Endodermal cell (in vitro differentiated cells): Measurements from ENCODE around the gene IFT27. TPM values are rescaled to one million over a fixed set of nuclear protein-coding genes. Genes with fewer than 3 reads are reported as not detected.

ENCODE experiments used
- DNase-seq: peaks from one replicate; pipeline ENCODE4 v3.0.0-alpha.2; 2017
- H3K27ac ChIP-seq: 2 replicates; pipeline ENCODE4 v1.5.1; 2013; ENCODE audit warnings: mild to moderate bottlenecking, low read depth, low read length, moderate library complexity
- H3K27me3 ChIP-seq: 2 replicates; pipeline ENCODE4 v1.6.1; 2013; ENCODE audit warnings: mild to moderate bottlenecking, low read length, moderate library complexity; ENCODE audit not compliant: insufficient read depth, control insufficient read depth, poor library complexity, severe bottlenecking
- H3K36me3 ChIP-seq: 2 replicates; pipeline ENCODE4 v1.7.0; 2013; ENCODE audit warnings: mild to moderate bottlenecking, low read length, moderate library complexity; ENCODE audit not compliant: control insufficient read depth, insufficient read depth
- H3K4me1 ChIP-seq: one replicate; pipeline ENCODE4 v1.7.0; 2013; ENCODE audit warnings: low read length; ENCODE audit not compliant: control insufficient read depth, insufficient read depth
- H3K4me3 ChIP-seq: 2 replicates; pipeline ENCODE4 v1.5.1; 2013; ENCODE audit warnings: mild to moderate bottlenecking, low read length, moderate library complexity
- H3K9ac ChIP-seq: 2 replicates; pipeline ENCODE4 v1.6.1; 2013; ENCODE audit warnings: mild to moderate bottlenecking, low read length, moderate library complexity; ENCODE audit not compliant: poor library complexity, severe bottlenecking; ENCODE audit errors: extremely low read depth
- H3K9me3 ChIP-seq: 2 replicates; pipeline ENCODE4 v1.6.1; 2013; ENCODE audit warnings: mild to moderate bottlenecking, low read length, moderate library complexity; ENCODE audit not compliant: control insufficient read depth
- H3K27ac Mint-ChIP-seq: 2 replicates; pipeline ENCODE4 v1.8.0; 2020; ENCODE audit warnings: mixed read lengths
- H3K27me3 Mint-ChIP-seq: 2 replicates; pipeline ENCODE4 v1.8.0; 2021; ENCODE audit warnings: mild to moderate bottlenecking, mixed read lengths; ENCODE audit not compliant: insufficient read depth
- H3K36me3 Mint-ChIP-seq: 2 replicates; pipeline ENCODE4 v1.8.0; 2020; ENCODE audit warnings: low read depth, mixed read lengths
- H3K4me1 Mint-ChIP-seq: 2 replicates; pipeline ENCODE4 v1.8.0; 2020; ENCODE audit warnings: mixed read lengths
- H3K4me3 Mint-ChIP-seq: 2 replicates; pipeline ENCODE4 v1.8.0; 2020; ENCODE audit warnings: mild to moderate bottlenecking, moderate library complexity, mixed read lengths
- H3K9me3 Mint-ChIP-seq: 2 replicates; pipeline ENCODE4 v1.8.0; 2020; ENCODE audit warnings: mild to moderate bottlenecking, mixed read lengths
- WGBS, 2 experiments: methylation state at CpG; one replicate each; pipeline versions ENCODE4 v1.1.5 to v1.1.7; 2013; ENCODE audit warnings: missing lambda C conversion rate in 2 of 2, mixed read lengths in 1 of 2; ENCODE audit not compliant: insufficient coverage in 1 of 2, insufficient read length in 1 of 2; 5-methylcytosine and 5-hydroxymethylcytosine counted together
- total RNA-seq, 2 donors: library from RNA; stranded (reverse); fragmentation: NEBNext Ultra II Directional in 1 of 2; extraction: Animal tissue kit (Norgen Biotek cat#: 25700) in 1 of 2; gene quantifications; 2 replicates in 1 of 2; 3 replicates in 1 of 2; pipeline ENCODE4 v1.2.1, GENCODE V29; 2021
- TF ChIP-seq, protein P1 (sequence below): fragments of 200-600 bp; sonication (generic); conservative IDR thresholded peaks from 2 replicates; pipeline ENCODE4 v1.5.0; 2021; ENCODE audit warnings: antibody characterized with exemption, mild to moderate bottlenecking

The IFT27 gene
- total RNA-seq, 2 donors from 2014 or later = 49.8 to 65.2 TPM

DNA sequence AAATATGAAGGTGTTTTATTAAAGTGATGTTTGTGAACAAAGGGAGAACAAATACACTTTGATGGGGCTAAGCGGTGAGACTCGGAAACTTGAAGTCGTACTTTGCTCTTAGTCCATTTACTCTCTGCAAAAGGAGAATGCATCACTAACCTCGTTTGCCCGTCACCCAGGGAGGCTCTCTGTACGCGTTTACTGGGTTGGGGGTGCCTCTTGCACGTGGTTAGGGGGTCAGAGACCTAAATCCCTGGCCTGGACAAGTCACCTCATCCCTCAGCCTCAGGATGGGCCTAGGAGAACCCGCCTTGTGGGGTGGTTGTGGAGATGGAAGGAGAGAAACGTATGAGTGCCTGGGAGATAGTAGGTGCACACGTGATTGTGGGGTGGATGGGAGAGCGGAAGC, 803 bp upstream of the IFT27 start:
- Histone ChIP-seq H3K4me3 (peak overlapping the region; percentile 87), H3K27me3 (no peaks in the 10 kb centered on the region), H3K9me3 (peaks cover 22% of the 10 kb centered on the region), H3K9ac (peak overlapping the region; percentile 25), H3K27ac (no peak overlapping the region), H3K36me3 (no peaks in the 10 kb centered on the region), H3K4me1 (no peaks in the 10 kb centered on the region)
- peaks cover 29% of the 10 kb centered on the region for H3K9me3 Mint-ChIP-seq
- H3K4me3 Mint-ChIP-seq = peak overlapping the region; percentile 78
- 87 to 90% methylated on average over 8 to 12 of the region's 12 CpGs for WGBS, 2 experiments
- TF ChIP-seq, protein P1, sequence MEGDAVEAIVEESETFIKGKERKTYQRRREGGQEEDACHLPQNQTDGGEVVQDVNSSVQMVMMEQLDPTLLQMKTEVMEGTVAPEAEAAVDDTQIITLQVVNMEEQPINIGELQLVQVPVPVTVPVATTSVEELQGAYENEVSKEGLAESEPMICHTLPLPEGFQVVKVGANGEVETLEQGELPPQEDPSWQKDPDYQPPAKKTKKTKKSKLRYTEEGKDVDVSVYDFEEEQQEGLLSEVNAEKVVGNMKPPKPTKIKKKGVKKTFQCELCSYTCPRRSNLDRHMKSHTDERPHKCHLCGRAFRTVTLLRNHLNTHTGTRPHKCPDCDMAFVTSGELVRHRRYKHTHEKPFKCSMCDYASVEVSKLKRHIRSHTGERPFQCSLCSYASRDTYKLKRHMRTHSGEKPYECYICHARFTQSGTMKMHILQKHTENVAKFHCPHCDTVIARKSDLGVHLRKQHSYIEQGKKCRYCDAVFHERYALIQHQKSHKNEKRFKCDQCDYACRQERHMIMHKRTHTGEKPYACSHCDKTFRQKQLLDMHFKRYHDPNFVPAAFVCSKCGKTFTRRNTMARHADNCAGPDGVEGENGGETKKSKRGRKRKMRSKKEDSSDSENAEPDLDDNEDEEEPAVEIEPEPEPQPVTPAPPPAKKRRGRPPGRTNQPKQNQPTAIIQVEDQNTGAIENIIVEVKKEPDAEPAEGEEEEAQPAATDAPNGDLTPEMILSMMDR = no peak
- H3K4me1 Mint-ChIP-seq = peaks cover 10% of the 10 kb centered on the region
- no peak for DNase-seq
- H3K27ac Mint-ChIP-seq = no peak overlapping the region
- peaks cover 10% of the 10 kb centered on the region for H3K36me3 Mint-ChIP-seq
- peaks cover 29% of the 10 kb centered on the region for H3K27me3 Mint-ChIP-seq

DNA sequence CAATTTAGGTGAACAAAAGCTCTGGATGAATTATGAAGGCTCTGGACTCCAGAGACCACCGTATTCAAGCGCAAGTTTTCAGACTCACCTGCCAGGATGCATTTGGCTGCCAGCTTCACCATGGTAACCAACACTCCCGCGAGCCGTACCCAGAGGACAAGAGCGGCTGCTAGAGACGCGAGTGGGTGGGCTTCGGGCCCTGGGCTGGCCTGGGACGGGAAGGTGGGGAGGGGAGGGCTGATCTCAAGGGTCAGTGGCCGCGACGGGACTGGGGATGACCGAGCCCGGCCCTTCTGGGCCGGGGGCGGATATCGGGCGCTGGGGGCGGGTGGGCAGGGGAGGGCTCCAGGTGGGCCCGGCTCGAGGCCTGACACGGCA, 344 bp downstream of the IFT27 start:
- peak; percentile 72 for DNase-seq
- Histone ChIP-seq H3K9me3 (peaks cover 22% of the 10 kb centered on the region), H3K4me3 (peak overlapping the region; percentile 87), H3K9ac (peak overlapping the region; percentile 47), H3K36me3 (no peaks in the 10 kb centered on the region), H3K27me3 (no peaks in the 10 kb centered on the region), H3K4me1 (no peaks in the 10 kb centered on the region), H3K27ac (no peak overlapping the region)
- peak overlapping the region; percentile 78 for H3K4me3 Mint-ChIP-seq
- WGBS, 2 experiments = 0 to 1% methylated on average over 4 to 23 of the region's 23 CpGs
- H3K36me3 Mint-ChIP-seq = peaks cover 13% of the 10 kb centered on the region
- H3K27ac Mint-ChIP-seq = peak overlapping the region; percentile 75
- peaks cover 29% of the 10 kb centered on the region for H3K9me3 Mint-ChIP-seq
- TF ChIP-seq, protein P1 = no peak
- H3K4me1 Mint-ChIP-seq = peaks cover 9% of the 10 kb centered on the region
- H3K27me3 Mint-ChIP-seq = peaks cover 29% of the 10 kb centered on the region

DNA sequence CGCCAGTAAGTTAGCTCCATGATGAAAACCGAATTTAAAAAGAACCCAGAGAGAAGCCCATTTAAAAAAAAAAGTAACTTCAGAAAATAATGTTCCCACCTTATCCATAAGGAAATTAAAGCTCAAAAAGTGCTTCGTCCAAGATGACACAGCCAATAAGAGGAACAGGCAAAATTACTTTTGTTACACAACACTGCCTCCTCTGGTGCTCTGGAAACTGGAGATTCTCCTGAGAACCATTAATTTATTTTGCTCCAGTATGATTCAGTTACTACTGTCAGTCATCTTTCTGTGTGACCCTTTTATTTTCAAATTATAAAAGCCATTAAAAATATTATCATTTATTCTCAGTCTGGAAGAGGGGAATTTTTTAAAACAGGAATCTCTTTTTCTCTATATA, 2.0 kb downstream of the IFT27 start:
- peaks cover 22% of the 10 kb centered on the region for H3K9me3 ChIP-seq
- no peaks in the 10 kb centered on the region for H3K4me1 ChIP-seq
- TF ChIP-seq, protein P1 = peak; percentile 68
- no peak for DNase-seq
- H3K36me3 ChIP-seq = no peaks in the 10 kb centered on the region
- Mint-ChIP-seq H3K36me3 (peaks cover 13% of the 10 kb centered on the region), H3K27me3 (peaks cover 25% of the 10 kb centered on the region), H3K9me3 (peaks cover 25% of the 10 kb centered on the region), H3K27ac (no peak overlapping the region), H3K4me1 (peaks cover 9% of the 10 kb centered on the region), H3K4me3 (no peak overlapping the region)
- no peak overlapping the region for H3K27ac ChIP-seq
- WGBS, 2 experiments = 84 to 88% methylated on average over 3 of the region's 3 CpGs
- H3K9ac ChIP-seq = no peak overlapping the region
- H3K4me3 ChIP-seq = no peak overlapping the region
- H3K27me3 ChIP-seq = no peaks in the 10 kb centered on the region
